GM18499 (cell line): ENCODE measurements around the gene SLC6A7.

ENCODE experiments used
- ATAC-seq: cut with Tn5 transposase; IDR thresholded peaks from one replicate; pipeline ENCODE4 v1.9.1; 2021; ENCODE audit warnings: moderate number of reproducible peaks; ENCODE audit not compliant: insufficient read depth, unreplicated experiment

The SLC6A7 gene

DNA sequence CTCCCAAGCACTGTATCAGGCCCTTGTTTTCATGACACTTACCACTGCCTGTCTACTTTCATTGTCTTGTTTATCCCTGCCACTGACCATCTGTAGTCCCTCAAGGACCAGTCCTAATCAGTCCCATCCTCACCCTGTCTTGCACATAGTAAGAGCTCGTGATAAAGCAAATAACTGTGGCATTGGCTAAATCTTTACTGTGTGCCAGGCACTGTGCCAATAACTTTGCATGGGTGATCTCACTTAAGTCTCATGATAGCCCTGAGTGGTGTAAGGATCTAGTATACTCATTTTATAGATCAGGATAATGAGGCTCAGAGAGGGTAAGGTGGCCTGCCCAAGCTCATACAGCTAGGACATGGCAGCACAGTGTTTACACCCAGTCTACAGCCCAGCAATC is 17.7 kb upstream of the SLC6A7 start:
- ATAC-seq, result no peak

DNA sequence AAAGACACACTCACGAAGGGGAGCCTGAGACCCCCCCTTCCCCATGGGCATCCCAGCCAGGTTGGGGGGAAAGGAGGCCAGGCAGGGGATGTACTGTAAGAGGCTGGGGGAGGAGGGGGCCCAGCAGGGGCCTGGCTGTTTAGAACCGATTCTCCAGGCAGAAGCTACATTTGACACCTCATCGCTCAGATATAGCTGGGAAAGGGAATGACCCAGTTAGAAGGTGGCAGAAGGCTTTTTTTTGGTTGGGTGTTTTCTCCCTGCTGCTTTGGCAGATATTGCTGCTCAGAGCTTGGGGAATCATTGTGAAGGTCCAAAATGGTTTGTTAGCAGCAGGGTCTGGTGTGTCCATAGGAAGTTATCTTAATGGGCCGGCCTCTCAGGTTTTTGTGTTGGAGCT is 17.3 kb upstream of the SLC6A7 start:
- no peak for ATAC-seq

DNA sequence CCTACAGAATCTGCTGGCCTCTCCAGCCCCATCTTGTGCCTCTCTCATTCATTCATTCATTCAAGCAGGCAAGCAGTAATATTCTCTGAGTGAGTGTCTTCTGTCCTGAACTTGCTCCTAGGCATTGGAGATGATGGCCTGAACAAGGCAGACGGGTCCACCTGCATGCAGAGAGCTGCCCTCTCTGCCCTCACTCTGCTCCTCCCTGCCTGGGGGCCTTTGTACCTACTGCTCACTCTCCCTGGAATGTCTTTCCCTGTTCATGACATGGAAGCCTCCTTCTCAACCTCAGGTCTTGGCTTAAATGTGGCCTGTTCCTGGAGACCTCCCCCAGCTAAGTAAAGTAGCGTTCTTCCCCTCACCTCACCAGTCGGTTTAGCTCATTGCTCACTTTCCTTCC is 16.7 kb upstream of the SLC6A7 start:
- no peak for ATAC-seq

DNA sequence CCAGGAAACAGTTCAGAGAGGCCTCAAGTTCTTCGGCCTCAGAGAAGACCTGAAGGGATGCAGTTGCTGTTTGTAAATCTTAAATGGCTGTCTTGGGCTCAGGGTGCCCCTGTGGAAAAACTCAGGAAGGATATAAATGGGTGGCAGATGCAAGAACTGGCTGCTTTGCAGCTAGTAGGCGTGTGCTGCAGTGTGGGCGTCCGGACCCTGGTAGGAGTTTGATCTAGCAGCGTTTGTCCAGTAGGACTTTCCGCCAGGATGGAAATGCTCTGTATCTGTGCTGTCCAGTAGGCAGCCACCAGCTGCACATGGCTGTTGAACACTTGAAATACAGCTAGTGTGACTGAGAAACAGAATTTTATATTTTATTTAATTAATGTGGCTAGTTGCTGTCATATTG is 15.6 kb upstream of the SLC6A7 start:
- no peak for ATAC-seq

DNA sequence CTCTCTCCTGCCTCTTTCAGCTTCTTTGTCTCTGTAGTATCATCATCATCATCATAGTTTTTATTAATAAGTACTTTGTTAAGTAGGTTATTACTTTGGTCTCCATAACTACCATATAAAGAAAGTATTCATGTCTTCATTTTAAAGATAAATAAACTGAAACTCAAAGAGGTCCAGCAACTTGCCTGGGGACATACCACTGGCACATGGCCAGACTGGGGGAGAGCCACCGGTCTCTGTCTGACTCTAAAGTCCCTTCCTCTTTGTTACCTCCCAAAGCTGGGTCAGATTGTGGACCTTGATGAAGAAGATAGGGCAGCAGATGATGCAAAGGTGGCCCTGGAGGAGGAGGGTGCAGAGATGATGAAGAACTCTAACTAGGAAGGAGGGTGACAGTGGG is 14.8 kb upstream of the SLC6A7 start:
- no peak for ATAC-seq

DNA sequence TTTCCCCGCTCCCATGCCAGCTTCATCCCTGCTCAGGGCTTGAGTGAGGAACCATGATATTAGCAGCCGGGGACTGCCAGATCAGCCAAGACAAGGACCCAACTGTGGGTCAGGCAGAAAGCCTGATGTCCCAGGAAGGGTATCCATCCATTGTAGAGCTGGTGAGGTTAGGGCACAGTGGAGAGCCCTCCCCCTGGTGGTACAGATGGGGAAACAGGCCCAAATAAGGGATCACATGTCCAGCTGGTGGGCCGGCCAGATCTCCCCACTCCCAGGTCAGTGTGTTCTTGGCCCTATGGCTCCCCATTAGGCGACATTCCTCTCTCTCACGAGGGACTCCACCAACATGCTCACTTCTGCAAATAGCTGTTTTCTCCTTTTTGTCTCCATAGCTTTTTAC is 14.3 kb upstream of the SLC6A7 start:
- no peak for ATAC-seq

DNA sequence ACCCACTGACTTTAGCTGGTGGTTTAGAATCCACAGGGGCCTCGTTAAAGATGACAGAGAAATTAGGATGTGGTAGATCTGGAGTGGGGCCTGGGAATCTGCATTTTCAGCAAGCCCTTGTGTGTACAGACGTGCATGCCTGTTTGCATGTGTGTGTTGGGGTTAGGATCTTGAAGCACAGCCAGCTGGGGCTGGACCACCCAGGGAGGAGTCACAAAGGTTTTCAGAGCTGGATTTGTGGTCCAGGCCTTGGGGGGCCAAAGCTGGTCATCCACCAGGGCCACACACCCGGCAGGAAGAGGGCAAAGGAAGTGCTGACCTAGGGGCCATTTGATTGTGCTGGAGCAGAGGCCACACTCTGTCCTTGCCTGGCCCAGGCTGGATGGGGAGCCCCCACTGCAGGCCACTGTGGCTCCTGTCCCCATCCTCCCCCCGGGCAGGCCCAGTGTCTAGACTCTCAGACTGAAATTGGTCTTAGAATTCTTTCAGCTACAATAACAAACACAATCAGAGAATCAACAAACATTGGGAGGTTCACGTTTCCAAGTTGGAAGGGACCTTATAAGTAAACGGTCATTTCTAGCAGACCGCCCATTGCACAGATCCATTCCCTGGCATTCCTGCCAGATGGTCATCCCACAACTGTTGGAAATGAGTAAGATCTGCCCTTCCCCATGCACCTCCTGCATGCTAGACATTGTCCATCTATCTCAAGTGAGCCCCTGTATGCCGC is 13.0 kb upstream of the SLC6A7 start:
- ATAC-seq, result no peak

DNA sequence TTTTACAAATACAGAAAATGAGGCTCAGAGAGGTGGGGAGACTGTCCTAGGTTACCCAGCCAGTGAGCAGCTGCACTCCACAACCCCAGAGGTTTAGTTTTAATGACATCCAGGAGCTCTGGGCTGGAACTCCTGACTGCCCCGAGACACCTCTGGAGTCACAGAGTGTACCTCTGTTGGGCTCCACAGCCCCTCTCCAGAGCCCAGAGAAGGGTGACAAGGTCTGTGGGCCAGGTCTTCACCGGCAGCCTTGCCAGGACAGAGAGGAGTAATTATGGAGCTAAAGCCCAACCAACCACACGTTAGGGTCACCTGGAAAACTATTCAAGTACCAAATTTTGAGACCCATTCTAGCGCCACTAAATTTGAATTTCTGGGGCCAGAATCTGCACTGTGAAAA is 12.1 kb upstream of the SLC6A7 start:
- ATAC-seq, result no peak

DNA sequence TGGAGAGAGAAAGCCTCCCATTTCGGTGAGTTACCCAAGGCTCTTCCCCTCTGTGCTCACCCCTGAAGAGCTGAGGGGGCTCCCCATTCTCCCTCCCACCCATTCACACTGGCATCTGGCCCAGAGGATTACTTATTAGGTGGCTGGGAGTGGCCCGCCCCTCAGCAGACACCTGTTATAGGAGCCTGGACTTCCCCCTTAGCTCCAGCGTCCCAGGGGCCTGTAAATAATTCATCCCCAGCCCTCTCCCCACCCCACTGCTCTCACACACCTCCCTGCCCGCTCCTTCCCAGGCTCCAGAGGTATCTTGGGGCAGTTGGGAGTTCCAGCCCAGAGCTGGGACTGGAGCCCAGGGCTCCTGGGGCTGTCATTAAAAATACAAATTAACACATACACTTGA is 11.6 kb upstream of the SLC6A7 start:
- no peak for ATAC-seq

DNA sequence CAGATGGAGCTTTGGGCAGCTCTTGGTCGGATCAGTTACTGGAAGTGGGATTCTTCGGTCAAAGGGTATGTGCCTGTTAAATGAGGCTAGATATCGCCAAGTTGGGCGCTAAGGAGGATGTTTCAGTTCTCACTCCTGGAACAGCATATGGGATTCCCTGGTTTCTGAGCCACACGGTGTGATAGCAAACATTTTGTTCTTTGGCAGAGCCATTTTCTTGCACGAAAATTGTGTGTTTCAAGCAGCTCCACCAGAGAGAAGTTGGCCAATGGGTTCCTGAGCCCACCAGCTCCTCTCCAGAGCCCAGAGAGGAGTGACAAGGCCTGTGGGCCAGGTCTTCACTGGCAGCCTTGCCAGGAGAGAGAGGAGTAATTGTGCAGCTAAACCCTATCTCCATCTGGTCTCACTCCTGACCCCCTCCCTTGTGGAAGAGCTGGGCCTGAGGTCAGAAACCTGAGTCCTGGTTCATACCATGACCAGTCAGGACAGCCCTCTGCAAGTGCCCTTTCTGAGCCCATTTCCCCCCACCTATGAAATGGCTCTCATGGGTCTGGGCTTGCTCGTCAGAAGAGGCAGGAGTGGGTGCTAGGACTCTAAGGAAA is 10.7 kb upstream of the SLC6A7 start:
- ATAC-seq, result no peak

DNA sequence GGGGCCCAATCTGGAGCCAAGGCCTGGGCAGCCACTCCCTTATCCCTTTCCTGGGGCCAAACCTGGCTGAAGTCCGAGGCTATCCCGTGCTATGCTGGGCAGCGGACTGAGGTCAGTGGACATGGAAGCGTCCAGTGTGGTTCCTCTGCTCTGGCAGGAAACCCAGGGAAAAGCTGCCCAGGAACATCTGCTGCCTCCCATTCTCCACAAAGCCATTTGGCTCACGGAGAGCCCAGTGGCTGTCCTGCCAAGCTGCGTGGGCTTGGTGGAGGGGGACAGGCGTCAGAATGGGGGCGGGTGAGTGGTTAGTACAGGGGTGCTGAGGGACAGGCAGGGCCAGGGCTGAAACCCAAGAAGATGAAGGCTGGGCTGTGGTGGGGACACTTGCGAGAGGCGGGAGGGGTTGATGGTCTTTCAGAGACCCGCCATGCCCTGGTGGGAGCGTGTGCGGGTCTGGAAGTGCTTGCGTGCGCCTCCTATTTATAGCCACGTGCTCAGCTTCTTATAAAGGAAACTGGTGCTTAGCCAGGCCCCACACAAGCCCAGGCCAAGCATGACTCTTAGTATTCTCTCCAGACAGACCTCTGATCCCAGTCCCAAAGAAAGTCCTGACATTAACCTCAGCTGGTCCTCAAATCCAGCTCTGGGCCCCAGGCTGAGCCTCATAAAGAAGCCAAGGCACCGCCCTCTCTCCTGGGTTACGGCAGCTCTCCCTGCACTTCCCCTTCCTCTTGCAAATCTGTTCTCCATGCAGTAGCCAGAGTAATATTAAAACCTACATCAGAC is 9.4 kb upstream of the SLC6A7 start:
- no peak for ATAC-seq

DNA sequence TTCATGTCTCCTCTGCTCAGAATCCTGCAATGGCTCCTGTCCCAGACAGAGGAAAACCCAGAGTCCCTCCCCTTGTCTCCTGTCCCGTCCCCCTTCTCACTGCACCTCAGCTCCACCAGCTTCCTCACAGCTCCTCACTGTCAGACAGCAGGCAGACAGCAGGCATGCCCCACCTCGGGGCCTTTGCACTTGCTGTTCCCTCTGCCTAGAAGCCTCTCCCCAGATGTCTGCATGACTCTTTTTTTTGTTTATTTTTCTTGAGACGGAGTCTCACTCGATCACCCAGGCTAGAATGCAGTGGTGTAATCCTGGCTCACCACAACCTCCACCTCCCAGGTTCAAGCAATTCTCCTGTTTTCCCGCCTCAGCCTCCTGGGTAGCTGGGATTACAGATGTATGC is 8.8 kb upstream of the SLC6A7 start:
- no peak for ATAC-seq

DNA sequence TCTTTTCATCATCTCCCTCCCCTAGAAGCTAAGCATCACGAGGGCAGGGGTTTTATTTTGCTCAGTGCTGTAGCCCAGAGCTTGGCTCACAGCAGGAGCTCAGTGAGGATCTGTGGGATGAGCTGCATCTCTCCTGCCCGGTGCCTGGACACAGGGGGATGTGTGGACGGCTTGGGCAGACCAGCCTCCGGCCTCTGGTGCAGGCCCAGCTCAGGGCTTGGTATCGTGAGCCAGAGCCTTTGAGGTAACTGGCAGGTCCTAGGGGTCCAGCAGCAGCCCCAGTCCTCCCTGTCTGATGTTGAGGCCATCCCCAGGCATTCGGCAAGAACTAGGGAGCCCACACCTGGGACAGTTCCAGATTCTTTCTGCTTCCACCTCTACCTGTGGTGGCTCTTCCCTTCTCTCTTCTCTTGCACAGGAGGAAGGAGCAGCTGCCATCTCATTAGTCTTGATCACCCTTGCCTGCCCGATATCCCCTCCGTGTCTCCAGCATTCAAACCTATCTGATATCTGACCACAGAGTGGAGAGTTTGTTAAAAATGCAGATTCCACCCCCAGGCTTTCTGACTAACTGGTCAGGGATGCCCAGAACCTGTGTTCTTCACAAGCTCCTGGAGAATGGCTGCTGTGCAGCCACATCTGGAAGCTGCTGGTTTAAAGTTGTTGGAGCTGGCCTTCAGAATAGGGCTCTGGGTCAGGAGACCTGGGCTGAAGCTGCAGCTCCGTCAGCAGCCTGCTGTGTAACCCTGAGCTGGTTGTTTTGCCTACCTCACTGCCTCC is 7.9 kb upstream of the SLC6A7 start:
- no peak for ATAC-seq

DNA sequence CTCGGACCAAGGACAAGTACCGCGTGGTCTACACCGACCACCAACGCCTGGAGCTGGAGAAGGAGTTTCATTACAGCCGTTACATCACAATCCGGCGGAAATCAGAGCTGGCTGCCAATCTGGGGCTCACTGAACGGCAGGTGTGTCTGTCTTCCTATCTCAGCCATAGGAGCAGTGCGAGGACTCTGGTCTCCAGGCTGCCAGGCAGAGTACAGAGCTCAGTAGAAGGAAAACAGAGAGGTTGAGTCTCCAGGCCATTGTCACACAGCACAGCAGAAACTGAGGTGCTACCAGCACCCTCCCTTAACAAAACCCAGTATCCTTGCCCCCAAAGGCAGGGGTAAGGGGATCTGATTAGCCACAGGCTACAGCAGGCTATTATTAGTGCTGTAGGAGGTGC is 7.1 kb upstream of the SLC6A7 start:
- ATAC-seq, result no peak

DNA sequence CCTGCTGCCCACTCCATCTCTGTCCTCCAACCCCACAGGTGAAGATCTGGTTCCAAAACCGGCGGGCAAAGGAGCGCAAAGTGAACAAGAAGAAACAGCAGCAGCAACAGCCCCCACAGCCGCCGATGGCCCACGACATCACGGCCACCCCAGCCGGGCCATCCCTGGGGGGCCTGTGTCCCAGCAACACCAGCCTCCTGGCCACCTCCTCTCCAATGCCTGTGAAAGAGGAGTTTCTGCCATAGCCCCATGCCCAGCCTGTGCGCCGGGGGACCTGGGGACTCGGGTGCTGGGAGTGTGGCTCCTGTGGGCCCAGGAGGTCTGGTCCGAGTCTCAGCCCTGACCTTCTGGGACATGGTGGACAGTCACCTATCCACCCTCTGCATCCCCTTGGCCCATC is 6.4 kb upstream of the SLC6A7 start:
- no peak for ATAC-seq

DNA sequence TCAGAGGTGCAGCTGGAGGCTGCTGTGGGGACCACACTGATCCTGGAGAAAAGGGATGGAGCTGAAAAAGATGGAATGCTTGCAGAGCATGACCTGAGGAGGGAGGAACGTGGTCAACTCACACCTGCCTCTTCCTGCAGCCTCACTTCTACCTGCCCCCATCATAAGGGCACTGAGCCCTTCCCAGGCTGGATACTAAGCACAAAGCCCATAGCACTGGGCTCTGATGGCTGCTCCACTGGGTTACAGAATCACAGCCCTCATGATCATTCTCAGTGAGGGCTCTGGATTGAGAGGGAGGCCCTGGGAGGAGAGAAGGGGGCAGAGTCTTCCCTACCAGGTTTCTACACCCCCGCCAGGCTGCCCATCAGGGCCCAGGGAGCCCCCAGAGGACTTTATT is 5.9 kb upstream of the SLC6A7 start:
- no peak for ATAC-seq

DNA sequence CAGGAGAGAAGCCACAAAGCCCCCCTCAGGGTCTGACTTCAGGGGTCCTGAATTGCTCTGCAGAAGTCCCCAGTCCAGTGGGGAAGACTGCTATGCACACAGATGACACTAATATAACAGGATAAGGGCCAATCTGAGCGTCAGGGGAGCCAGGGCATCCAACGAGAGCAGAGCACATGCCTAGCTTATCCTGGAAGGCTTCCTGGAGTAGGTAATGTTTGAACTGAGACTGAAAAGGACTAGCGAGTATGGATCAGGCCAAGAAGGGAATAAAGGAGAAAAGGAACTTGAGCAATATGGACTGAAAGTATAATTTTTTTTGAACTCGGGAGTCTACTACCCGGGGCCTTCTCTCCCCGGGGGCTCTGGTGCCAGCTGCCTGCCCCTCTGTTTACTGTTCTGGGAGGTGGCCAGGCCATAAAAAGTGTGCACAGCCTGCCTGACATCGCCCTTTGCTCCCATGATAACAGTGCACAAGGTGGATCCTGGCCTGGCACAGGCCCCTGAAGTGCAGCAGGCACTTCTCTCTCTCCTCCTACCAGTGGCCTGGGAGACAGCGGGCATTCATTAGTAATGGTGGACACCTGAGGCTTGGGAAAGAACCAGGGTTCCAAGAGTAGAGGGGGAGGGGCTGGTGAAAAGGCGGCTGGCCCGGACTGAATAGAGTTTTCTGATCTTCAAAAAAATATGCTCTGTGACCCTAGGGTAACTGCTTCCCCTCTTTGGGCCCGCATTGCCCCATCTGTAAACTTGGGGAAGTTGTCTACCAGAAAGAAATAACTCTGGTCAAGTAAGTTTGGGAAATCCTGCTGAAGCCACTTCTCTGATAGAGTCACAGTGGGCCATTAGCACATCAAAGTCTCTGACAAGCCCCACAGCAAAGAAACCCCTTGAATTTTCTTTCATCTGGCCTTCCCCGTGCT is 4.6 kb upstream of the SLC6A7 start:
- ATAC-seq, result no peak

DNA sequence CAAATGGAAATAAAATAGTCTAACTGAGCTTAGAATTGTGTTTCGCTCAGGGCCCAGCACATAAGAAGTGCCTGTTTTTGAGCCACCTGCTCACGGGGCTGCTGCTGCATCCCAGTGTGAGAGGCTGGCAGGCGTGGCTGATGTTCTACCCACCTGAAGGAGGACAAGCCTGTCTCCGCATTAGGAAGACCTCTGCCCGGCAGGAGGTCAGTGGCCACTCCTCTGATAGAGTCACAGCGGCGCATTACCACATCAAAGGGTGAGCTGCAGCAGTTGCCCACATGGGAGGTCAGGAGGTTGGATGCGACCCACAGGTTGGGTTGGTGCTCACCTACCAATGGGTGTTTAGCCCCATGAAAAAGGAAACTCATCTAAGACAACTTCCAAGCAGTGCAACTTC is 3.7 kb upstream of the SLC6A7 start:
- no peak for ATAC-seq

DNA sequence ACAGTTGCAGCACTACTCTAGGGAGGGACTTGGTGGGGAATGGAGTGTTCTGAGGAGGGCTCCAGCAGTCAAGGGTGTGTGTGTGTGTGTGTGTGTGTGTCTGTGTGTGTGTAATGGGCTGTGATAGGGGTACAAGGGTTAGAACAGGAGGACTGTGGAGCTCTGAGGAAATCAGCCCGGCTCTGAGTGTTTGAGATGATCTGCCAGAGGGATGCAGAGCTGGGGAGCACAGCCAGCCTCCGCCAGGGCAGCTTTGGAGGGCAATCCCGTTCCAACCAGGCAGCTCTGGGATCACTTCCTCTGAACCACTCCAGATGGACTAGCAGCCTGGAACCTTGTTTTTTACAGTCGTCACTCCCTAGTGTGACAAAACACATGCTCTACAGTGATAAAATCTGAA is 3.0 kb upstream of the SLC6A7 start:
- no peak for ATAC-seq
